Fibroblast of lung (primary cell): Measurements from ENCODE around the gene CCDC88C. TPM values are rescaled to one million over a fixed set of nuclear protein-coding genes. Genes with fewer than 3 reads are reported as not detected.

ENCODE experiments used
- DNase-seq, 2 donors: peaks; one replicate each; pipeline versions ENCODE4 v3.0.0 to v3.0.0-alpha.2; 2010; ENCODE audit warnings: low read depth in 2 of 2
- H2AFZ ChIP-seq: 2 replicates; pipeline ENCODE4 v1.5.1; 2012; ENCODE audit warnings: low read length, control low read depth, inconsistent platforms
- H3K27ac ChIP-seq: 2 replicates; pipeline ENCODE4 v1.5.1; 2011; ENCODE audit warnings: low read length, control low read depth; ENCODE audit not compliant: insufficient read depth
- H3K27me3 ChIP-seq: 2 replicates; pipeline ENCODE4 v1.5.1; 2011; ENCODE audit warnings: mild to moderate bottlenecking, low read length; ENCODE audit not compliant: control insufficient read depth, insufficient read depth
- H3K36me3 ChIP-seq: 2 replicates; pipeline ENCODE4 v1.5.1; 2011; ENCODE audit warnings: low read length; ENCODE audit not compliant: control insufficient read depth, insufficient read depth
- H3K4me1 ChIP-seq: 2 replicates; pipeline ENCODE4 v1.5.1; 2011; ENCODE audit warnings: low read length; ENCODE audit not compliant: control insufficient read depth, insufficient read depth; ENCODE audit errors: extremely low read depth
- H3K4me2 ChIP-seq: 2 replicates; pipeline ENCODE4 v1.5.1; 2011; ENCODE audit warnings: low read length, control low read depth; ENCODE audit not compliant: insufficient read depth; ENCODE audit errors: extremely low read depth
- H3K4me3 ChIP-seq, 4 experiments: fragments of 200-600 bp in 1 of 4; sonication (generic) in 1 of 4; replicated peaks in 1 of 4; 2 replicates each; pipeline ENCODE4 v1.5.1; 2011 to 2016; ENCODE audit warnings: low read length in 4 of 4, low read depth in 3 of 4, mild to moderate bottlenecking in 3 of 4, control low read depth in 2 of 4, inconsistent platforms in 1 of 4, mixed read lengths in 1 of 4; ENCODE audit not compliant: insufficient read depth in 1 of 4; ENCODE audit errors: control extremely low read depth in 1 of 4
- H3K79me2 ChIP-seq: 2 replicates; pipeline ENCODE4 v1.5.1; 2012; ENCODE audit warnings: mild to moderate bottlenecking, low read length, inconsistent platforms; ENCODE audit not compliant: control insufficient read depth, insufficient read depth
- H3K9ac ChIP-seq: 2 replicates; pipeline ENCODE4 v1.5.1; 2011; ENCODE audit warnings: mild to moderate bottlenecking, low read length, control low read depth; ENCODE audit not compliant: insufficient read depth
- H3K9me3 ChIP-seq: 2 replicates; pipeline ENCODE4 v1.5.1; 2012; ENCODE audit warnings: low read depth, low read length; ENCODE audit not compliant: control insufficient read depth, insufficient read depth
- H4K20me1 ChIP-seq: 2 replicates; pipeline ENCODE4 v1.5.1; 2011; ENCODE audit warnings: low read length; ENCODE audit not compliant: control insufficient read depth, insufficient read depth; ENCODE audit errors: extremely low read depth
- CTCF ChIP-seq, 2 donors: IDR thresholded peaks in 1 of 2; conservative IDR thresholded peaks in 1 of 2; 1 replicate in 1 of 2; 2 replicates in 1 of 2; pipeline ENCODE4 v1.5.1; 2011 to 2012; ENCODE audit warnings: low read length in 2 of 2, control low read depth in 1 of 2, inconsistent platforms in 1 of 2, low read depth in 1 of 2, mild to moderate bottlenecking in 1 of 2
- EZH2 ChIP-seq: IDR thresholded peaks from 2 replicates; pipeline ENCODE4 v1.5.1; 2012; ENCODE audit warnings: low read length, control low read depth, mild to moderate bottlenecking; ENCODE audit errors: missing control alignments
- polyA plus RNA-seq, 2 donors: library from polyadenylated mRNA; depleted of rRNA in 1 of 2; stranded (reverse) in 1 of 2; unstranded in 1 of 2; fragments of >200 nt; gene quantifications; 2 replicates each; pipeline ENCODE4 v1.2.1, GENCODE V29; 2011 to 2012; ENCODE audit warnings: missing spikeins in 1 of 2
- total RNA-seq: library from RNA; depleted of rRNA; stranded (reverse); fragments of >200 nt; gene quantifications from 2 replicates; pipeline ENCODE4 v1.2.1, GENCODE V29; 2014

The CCDC88C gene
- total and polyA plus RNA-seq, 2 donors (not counting 1 experiment from before 2014, with no cell fraction given), result 0.02 to 0.17 TPM

DNA sequence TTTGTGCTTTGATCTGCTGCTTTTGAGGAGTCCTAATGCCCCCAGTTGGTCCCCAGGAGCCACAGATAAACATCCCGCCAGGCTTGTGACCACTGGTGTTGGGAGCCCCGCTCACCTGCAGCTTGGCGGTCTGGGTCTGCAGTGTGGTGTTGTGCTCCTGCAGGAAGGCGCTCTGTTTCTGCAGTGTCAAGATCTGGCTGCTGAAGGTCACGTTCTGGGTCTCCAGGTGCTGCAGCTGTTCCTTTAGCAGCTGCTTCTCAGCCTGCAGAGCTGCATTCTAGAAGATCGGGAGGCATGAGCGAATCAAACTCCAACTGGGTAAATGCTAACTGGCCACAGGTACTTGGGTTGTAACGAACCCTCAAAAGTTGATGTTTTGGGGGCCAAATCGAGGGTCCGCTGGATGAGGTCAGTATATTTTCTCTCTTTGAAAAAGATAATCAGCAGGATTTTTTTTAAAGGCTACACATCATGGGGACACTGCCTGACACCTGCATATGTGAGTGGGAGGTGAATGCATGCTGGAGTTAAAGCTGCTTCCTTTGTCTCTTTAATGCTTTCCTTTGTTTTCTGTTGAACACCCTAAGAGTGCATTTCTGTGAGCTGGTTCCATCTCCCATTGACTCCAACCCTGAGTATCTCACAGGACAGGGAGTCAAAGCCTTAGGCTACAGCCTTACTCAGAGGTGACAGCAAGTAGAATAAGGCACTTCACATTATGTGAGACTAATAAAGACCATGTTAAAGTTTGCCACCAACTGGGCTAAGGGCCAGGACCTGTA lies 111.8 kb downstream of the CCDC88C start:
- Histone ChIP-seq H3K9ac (no peak overlapping the region), H3K79me2 (no peaks in the 10 kb centered on the region), H3K27me3 (peaks cover 10% of the 10 kb centered on the region), H3K4me2 (no peak overlapping the region), H3K4me3 (no peak overlapping the region), H2AFZ (no peak overlapping the region), H3K4me1 (no peaks in the 10 kb centered on the region), H3K36me3 (no peaks in the 10 kb centered on the region), H3K27ac (no peak overlapping the region), H4K20me1 (no peaks in the 10 kb centered on the region), H3K9me3 (no peaks in the 10 kb centered on the region)
- DNase-seq, result no peak
- TF ChIP-seq EZH2 (no peak), CTCF (conservative IDR thresholded peaks at IDR 0.05 in 1 of 2, IDR thresholded peaks at IDR 0.05 in 1 of 2; ENCODE audit: low read depth in 1 of 2, low read length in 2 of 2) (no peak)

- no peak for DNase-seq
- TF ChIP-seq EZH2, result no peak
- no peak for TF ChIP-seq CTCF (conservative IDR thresholded peaks at IDR 0.05 in 1 of 2, IDR thresholded peaks at IDR 0.05 in 1 of 2; ENCODE audit: low read depth in 1 of 2, low read length in 2 of 2)
- Histone ChIP-seq H3K27me3 (peaks cover 10% of the 10 kb centered on the region), H3K9ac (no peak overlapping the region), H3K4me2 (no peak overlapping the region), H4K20me1 (no peaks in the 10 kb centered on the region), H3K4me3 (no peak overlapping the region), H2AFZ (no peak overlapping the region), H3K4me1 (no peaks in the 10 kb centered on the region), H3K9me3 (no peaks in the 10 kb centered on the region), H3K36me3 (no peaks in the 10 kb centered on the region), H3K27ac (no peak overlapping the region), H3K79me2 (no peaks in the 10 kb centered on the region)
Observed at GRCh38 chr14:91303924-91304229, 113.7 kb downstream of the CCDC88C start.

DNA sequence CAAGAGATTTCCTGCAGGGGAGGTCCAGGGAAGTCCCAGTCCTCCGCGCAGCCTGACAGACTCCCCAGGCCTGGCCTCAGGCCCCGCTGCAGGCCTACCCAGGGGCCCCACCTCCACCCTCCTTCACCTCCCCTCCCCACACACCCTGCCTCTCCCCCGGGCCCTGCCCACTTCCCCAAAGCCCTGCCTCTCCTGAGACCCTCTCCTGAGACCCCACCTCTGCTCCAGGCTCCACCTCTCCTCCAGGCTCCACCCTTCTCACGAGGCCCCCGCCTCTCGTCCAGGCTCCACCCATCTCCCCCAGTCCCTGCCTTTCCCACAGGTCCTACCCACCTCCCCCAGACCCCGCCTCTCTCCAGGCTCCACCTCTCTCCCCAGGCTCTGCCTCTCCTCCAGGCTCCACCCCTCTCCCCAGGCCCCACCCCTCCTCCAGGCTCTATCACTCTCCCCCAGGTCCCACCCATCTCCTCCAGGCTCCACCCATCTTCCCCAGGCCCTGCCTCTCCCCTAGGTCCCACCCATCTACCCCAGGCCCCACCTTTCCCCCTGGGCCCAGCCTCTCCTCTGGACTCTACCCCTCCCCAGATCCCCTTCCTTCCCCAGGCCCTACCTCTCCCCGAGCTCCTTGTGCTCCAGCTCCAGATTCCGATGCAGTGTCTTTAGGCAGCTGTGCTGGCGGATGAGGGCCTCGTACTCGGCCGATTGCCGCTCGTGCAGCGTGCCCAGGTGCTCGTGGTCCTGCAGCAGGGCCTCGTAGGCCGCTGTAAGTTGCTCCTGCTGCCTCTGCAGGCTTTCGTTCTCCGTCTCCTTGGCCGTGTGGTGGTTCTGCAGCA lies 114.3 kb downstream of the CCDC88C start:
- Histone ChIP-seq H4K20me1 (no peaks in the 10 kb centered on the region), H3K27me3 (peaks cover 10% of the 10 kb centered on the region), H2AFZ (no peak overlapping the region), H3K79me2 (no peaks in the 10 kb centered on the region), H3K4me2 (no peak overlapping the region), H3K9me3 (no peaks in the 10 kb centered on the region), H3K27ac (no peak overlapping the region), H3K4me3 (no peak overlapping the region), H3K4me1 (no peaks in the 10 kb centered on the region), H3K9ac (no peak overlapping the region), H3K36me3 (no peaks in the 10 kb centered on the region)
- peak in 1 of 2 donors; percentile 17 for DNase-seq
- TF ChIP-seq EZH2 (no peak), CTCF (conservative IDR thresholded peaks at IDR 0.05 in 1 of 2, IDR thresholded peaks at IDR 0.05 in 1 of 2; ENCODE audit: low read depth in 1 of 2, low read length in 2 of 2) (no peak)
